ACHN (cell line): Measurements from ENCODE around the gene OR52E1.
"Not testable (repeated sequence)": the region's sequence is repeated elsewhere in the genome, so short reads cannot be mapped to it uniquely, and the experiment has no call there.

Source experiments
- DNase-seq: peaks from one replicate; pipeline ENCODE4 v3.0.0-alpha.2; 2015
- in situ Hi-C: cut with HindIII; loops from 2 replicates; pipeline ENCODE4 v1.10.0; 2017; ENCODE audit warnings: low sequenced_read_pairs, low pct_ligation_motif_present, low pct_unique_long_range_greater_than_20kb

The OR52E1 gene

DNA sequence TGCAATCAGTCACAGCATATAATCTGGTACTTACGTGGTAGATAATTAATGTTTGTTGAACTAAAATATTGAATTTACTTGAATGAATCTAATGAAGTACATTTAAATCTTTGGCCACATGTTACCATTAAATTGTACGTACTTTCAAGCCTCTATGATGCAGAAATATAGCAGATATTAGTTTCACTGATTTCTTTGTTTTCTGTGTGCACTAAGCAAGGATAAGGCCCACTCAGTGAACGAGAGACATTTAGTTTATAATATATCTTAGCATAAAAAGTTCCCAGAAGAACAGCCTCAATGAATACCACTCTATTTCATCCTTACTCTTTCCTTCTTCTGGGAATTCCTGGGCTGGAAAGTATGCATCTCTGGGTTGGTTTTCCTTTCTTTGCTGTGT is at the start of gene OR52E1:
Gene OR52E1 (plus strand): TSS at position 301 of the 400 bp plus-strand sequence.
- in situ Hi-C loops = no loop called here
- DNase-seq = no peak

DNA sequence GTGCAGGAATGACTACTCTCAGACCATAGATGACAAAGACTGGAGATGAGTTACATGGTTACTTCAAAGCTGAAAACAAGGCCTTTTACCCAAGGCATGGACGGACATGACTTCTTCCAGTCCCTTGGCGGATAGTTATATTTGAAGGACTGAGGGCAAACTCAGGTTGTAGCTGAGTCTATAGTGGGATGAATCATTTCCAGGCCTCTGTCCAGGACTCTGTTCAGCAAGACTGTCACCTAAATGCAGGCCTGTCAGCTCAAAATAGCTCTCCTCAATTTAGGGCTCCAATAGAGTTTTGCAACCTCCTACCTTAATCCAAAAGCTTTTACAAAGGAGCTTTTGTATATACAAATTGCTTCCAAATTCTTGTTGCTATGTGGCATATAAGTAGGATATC is 47.4 kb upstream of the OR52E1 start:
- in situ Hi-C loops = no loop called here
- DNase-seq = no peak

DNA sequence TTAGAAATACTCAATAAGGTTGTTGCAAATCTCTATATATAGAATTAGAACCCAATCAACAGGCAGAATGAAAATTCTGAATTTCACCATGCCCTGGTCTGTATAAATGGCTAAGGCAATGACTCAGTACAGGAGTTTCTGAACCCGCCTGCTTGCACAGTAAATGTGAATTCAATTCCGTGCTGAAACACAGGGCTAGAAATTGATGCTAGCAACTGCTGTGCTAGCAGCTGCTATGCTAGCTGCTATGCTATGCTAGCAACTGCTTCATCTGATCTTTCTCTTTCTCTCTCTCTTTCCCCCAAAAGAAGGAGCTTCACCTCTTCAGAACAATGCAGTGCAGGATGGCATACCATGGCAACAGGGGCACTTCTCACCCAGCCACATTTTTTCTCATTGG is 32.7 kb upstream of the OR52E1 start:
- DNase-seq = no peak
- in situ Hi-C loops = no loop called here

DNA sequence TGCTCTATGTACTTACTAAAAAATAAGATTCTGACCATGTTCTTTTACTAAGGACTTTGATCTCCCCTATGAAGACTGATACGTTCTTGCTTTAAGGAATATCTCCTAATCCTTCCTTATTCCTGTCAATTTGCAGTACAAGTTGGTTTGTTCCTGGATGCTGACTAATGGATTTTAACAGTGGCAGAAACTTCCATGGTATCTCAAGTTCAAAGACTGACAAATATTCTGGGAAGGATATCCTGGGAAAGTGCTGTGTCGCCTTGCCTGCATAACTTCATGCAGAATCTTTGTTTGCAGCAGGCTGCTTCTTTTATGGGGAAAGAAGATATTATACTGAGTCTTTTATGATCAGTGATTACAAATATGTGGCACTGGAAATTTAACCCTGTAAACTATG is 31.4 kb upstream of the OR52E1 start:
- in situ Hi-C loops = no loop called here
- no peak for DNase-seq

DNA sequence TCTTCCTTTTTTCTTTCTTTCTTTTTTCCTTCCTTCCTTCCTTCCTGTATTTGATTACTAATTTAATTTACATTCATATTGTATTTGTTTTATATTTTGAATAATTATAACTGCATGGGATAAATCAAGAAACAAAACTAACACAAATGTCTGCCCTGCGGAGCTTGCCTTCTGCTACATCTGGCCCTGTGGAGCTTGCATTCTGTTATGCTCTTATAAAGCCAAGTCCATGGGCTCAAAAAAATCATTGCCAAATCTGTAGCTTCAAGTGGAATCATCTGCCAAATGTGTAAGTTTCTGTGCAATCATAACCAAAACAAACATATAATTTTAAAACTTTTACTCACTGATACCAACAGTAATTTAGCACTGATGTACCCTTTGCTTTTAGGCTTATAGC is 31.0 kb upstream of the OR52E1 start:
- in situ Hi-C loops = no loop called here
- DNase-seq = no peak

DNA sequence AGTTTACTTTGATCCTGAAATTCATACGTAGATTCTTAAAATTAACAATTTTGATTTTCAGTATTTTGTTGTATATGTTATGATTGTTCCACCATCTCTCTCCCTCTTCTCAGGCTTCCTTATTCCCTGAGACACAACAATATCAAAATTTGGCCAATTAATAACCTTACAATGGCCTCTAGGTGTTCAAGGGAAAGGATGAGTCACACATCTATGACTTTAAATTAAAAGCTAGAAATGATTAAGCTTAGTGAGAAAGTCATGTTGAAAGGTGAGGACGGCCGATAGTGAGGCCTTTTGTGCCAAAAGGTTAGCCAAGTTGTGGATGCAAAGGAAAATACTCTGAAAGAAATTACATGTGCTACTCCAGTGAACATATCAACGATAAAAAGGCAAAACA is 28.5 kb upstream of the OR52E1 start:
- no peak for DNase-seq
- in situ Hi-C loops = no loop called here

DNA sequence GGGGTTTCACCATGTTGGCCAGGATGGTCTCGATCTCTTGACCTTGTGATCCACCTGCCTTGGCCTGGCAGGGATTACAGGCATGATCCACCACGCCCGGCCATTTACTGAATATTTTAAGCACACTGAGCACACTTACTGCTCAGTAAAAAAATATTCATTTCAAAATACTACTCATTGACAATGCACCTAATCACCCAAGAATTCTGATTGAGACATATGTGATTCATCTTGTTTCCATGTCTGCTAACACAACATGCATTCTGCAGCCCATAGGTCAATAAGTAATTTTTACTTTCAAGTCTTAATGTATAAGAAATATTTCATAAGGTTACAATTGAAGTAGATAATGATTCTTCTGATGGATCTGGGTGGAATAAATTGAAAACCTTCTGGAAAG is 27.3 kb upstream of the OR52E1 start:
- no peak for DNase-seq
- in situ Hi-C loops = no loop called here

DNA sequence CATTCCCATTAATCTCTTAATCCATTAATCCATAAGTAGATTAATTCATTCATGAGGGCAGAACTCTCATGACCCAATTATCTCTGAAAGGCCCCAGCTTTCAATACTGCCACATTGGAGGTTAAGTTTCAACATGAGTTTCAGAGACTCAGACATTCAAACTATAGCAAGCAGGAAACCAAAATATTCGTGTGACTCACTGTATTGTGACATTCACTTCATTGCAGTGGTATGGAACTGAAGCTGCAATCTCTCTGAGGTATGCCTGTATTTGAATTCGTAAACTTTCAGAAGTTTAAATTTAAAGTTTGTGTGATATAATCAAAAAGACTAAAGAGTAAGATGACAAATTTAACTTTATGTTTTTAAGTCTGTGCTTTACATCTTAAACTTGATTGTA is 26.0 kb upstream of the OR52E1 start:
- in situ Hi-C loops = no loop called here
- DNase-seq = no peak

DNA sequence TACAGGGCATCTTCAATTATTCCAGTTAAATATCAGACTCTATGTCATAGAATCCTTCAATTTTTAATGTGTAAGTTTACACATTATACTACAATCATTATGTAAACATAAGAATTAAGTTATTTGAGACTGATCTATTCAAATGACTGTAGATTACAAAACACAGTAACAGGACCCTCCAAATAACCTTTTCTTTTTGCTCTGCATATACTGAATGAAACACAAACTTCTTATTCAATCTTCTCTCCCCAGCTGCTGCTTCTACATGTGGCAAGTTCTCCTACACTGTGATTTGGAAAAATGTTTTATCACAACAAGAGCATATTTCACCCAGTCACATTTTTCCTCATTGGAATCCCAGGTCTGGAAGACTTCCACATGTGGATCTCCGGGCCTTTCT is 23.1 kb upstream of the OR52E1 start, which contains the start of gene OR52J3:
Gene OR52J3 (plus strand): TSS at position 301 of the 400 bp plus-strand sequence. CDS start 0 bp downstream, at position 301.
- no peak for DNase-seq
- in situ Hi-C loops = no loop called here

DNA sequence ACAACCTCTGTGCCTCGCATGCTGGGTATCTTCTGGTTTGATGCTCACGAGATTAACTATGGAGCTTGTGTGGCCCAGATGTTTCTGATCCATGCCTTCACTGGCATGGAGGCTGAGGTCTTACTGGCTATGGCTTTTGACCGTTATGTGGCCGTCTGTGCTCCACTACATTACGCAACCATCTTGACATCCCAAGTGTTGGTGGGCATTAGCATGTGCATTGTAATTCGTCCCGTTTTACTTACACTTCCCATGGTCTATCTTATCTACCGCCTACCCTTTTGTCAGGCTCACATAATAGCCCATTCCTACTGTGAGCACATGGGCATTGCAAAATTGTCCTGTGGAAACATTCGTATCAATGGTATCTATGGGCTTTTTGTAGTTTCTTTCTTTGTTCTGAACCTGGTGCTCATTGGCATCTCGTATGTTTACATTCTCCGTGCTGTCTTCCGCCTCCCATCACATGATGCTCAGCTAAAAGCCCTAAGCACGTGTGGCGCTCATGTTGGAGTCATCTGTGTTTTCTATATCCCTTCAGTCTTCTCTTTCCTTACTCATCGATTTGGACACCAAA is 22.5 kb upstream of the OR52E1 start:
- no peak for DNase-seq
- in situ Hi-C loops = no loop called here

DNA sequence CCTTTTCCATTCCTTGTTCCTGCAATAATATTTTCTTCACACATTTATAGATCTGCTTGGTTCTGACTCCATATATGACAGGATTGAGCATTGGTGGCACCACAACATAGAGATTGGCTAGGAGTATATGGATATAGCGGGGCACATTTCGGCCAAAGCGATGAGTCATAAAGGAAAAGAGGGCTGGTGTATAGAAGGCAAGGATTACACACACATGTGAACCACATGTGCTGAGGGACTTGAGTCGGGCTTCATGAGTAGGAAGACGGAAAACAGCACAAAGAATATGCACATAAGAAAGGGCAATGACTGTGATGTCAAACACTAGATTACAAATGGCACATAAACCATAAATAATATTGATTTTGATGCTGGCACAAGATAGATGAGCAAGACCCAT is 10.7 kb upstream of the OR52E1 start:
- DNase-seq, in situ Hi-C loops: not testable (repeated sequence)

DNA sequence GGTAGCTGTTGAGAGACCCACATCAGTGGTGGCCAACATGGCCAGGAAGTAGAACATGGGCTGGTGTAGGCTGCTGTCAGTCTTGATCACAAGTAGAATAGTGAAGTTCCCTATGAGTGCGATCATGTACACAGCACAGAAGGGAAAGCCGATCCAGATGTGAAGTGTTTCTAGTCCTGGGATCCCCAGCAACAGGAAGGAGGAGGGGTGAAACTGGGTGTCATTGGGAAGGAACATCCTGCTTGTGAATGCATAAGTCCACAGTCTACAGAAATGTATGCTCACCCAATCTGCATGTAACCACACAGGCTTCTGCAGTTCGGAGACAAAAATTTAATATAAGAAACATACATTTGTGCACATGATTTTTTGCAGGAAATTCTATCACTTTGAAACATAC is 10.0 kb upstream of the OR52E1 start, which contains the start of gene OR52E2:
Gene OR52E2 (minus strand): TSS at position 237 of the 400 bp plus-strand sequence. CDS start 0 bp downstream, at position 237.
- in situ Hi-C loops = no loop called here

DNA sequence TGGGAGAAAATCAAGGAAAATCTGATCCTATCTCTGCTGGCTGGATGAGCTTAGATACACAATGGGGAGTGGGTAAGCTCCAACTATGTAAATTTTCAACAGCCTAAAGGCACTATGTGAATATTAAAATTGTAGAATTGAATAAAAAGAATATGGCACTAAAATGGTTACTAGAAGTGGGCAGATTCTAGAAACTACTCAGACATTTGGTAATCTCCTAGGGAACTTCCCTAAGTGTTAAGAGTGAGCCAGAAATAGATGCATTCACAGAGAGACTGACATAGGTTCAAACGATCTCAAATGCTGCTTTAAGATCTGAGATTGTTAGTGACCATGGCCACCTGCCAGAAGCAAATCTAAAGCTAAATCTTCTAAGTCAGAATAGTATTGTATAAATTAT is 4.3 kb upstream of the OR52E1 start:
- in situ Hi-C loops = no loop called here
- DNase-seq = no peak

More for the DNA sequence above, 10.0 kb upstream of the OR52E1 start, which contains the start of gene OR52E2:
- no peak for DNase-seq

DNA sequence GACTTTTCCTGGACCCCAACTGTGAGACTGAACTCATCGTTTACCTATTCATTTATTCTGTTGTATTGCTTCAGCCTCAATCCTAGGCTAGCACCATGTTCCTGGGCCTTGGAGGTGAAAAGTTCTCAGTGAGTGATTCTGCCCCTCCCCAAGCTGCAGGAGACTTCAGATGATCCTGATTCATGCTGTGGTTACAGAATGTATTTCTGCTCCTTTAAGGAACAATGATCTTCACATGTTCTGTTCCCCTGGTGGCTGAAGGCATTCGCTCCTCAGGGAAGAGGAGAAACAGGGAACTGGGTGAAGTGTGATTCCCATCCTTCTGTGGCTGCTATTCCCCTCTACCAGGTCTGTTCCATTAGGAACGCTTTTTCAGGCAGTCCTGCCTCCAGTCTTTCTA is 2.4 kb downstream of the OR52E1 start:
- no peak for DNase-seq
- in situ Hi-C loops = no loop called here

DNA sequence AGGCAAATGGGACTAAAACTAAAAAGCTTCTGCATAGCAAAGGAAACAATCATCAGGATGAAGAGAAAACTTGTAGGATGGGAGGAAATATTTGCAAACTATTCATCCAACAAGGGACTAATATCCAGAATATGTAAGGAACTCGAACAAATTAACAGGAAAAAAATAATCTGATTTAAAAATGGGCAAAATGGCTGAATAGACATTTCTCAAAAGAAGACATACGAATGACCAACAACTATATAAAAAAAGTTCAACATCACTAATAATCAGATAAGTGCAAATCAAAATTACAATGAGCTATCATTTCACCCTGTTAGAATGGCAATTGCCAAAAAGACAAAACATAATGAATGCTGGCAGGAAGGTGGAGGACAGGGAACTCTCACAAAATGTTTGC is 12.0 kb downstream of the OR52E1 start:
- in situ Hi-C loops = no loop called here

DNA sequence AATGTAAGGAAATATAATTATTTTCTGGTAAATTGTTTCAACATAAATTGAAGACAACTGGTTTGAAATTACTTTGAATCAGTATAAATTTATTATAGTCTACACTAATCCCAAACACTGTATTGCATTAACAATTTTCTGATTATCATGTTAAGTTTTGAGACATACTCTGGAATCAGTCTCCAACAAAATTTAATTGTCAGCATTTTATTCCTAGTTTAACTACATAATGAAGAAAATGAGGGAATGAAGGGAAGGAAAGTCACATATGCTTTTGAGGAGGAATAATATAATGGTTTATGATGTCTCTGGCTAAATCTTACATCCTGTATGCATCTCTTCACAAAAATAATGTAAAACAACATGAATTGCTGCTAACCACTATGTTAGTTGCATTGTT is 14.2 kb downstream of the OR52E1 start:
- no peak for DNase-seq
- in situ Hi-C loops = no loop called here

More for the DNA sequence above, 12.0 kb downstream of the OR52E1 start:
- no peak for DNase-seq

DNA sequence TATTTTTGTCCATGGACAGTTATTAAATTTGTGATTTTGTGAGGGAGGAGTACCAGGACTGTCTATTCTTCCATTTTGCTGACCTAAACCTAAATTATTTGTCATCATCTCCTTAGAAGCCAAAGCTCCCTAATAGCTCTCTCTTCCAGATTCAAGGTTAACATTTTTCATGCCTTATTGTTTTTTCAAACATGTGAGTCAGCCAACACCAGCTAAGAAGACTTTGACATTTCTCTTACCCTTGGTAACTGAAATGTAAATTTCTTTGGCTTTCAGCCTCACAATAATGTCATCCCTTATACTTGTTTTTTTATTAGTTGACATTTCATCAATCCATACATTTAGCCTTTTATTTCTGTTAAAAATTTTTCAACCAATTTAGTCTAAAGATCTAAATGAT is 19.2 kb downstream of the OR52E1 start:
- DNase-seq = no peak
- in situ Hi-C loops = no loop called here

DNA sequence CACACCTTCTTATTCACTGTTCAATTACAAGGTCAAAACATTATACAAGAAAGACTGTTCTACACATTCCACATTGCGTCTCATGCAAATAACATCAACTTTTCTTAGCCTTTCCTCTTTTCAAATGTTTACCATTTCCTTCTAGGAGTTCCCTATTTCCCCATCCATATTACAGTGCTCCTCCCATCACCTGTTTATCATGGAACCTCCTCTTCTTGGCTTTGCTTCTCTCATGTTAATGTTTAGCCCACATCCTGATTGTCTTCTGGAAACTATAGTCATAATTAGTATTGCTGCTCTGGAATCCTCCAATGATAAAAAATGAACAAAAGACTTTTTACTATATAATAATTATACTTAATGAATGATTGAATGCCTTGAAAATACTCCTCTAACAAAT is 21.3 kb downstream of the OR52E1 start:
- no peak for DNase-seq
- in situ Hi-C loops = no loop called here

DNA sequence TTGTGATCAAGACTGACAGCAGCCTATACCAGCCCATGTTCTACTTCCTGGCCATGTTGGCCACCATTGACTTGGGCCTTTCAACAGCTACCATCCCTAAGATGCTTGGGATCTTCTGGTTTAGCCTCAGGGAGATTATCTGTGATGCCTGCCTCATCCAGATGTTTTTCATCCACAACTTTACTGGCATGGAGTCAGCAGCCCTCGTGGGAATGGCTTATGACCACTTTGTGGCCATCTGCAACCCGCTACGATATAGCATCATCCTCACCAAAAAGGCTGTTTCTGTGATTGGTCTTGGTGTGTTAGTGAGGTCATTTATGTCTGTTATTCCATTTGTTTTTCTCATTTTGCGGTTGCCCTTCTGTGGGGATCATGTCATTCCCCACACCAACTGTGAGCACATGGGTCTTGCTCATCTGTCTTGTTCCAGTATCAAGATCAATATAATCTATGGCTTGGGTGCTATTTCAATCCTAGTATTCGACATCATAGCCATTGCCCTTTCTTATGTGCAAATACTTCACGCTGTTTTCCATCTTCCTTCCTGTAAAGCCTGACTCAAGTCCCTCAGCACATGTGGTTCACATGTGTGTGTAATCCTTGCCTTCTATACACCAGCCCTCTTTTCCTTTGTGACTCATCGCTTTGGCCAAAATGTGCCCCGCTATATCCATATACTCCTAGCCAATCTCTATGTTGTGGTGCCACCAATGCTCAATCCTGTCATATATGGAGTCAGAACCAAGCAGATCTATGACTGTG is 23.6 kb downstream of the OR52E1 start:
- no peak for DNase-seq
- in situ Hi-C loops = no loop called here

DNA sequence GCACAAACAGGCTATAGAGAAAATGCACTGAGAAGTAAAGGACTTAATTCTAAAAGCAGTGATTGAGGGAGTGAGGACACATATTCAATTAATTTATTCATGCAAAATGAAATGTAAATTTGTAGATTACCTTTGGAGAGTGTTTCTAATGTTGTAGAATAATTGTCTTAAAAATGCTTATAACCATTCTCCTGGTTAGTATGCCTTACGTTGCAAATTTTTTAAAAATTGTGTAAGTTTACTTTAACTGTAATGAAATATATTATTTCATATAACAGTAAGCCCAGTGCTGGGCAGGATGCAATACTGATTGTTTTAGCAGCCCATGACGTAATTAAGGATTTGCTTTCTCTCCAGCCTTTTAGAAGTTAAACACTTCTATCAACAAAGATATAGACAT is 26.6 kb downstream of the OR52E1 start:
- no peak for DNase-seq
- in situ Hi-C loops = no loop called here
